ENCODE measurements around the gene TXNIP. TPM values are rescaled to one million over a fixed set of nuclear protein-coding genes. Genes with fewer than 3 reads are reported as not detected.

Gene TXNIP
- total and polyA plus RNA-seq, 2 donors from 2014 or later, result 356 to 1,197 TPM

DNA sequence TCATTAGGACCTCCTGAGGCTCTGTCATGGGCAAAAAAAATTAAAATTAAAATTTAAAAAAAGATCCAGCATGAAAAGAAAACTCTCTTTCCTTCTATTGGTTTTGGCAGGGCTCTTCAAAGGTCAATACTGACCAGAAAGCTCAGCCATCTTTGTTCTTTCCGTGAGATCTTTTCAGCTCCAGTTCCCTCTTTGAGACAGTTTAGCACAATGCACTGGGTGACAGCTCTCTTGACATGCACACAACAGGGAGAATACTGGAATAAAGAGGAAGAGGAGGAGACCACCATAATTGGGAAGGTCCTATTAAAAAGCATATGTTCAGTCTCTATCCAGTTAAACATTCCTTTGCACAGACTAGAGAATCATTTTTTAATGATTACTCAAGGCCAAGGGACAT, 44.9 kb downstream of the TXNIP start:
- Histone ChIP-seq H3K4me3 (ENCODE audit: low read length in 3 of 3) (no peak overlapping the region), H3K4me1 (ENCODE audit: control insufficient read depth in 2 of 3, insufficient read depth in 2 of 3, low read depth in 1 of 3, low read length in 3 of 3) (peaks cover 0 to 5% (median 0%) of the 10 kb centered on the region in 3 donors), H3K9ac (ENCODE audit: low read length in 3 of 3) (no peak overlapping the region), H3K9me3 (ENCODE audit: control insufficient read depth in 2 of 3, insufficient read depth in 1 of 3, low read length in 3 of 3) (no peaks in the 10 kb centered on the region), H3K27ac (ENCODE audit: low read depth in 2 of 2, low read length in 2 of 2) (no peak overlapping the region), H3K27me3 (ENCODE audit: control insufficient read depth, insufficient read depth, low read length) (no peaks in the 10 kb centered on the region), H3K36me3 (ENCODE audit: control insufficient read depth in 2 of 3, insufficient read depth in 3 of 3, low read length in 3 of 3) (no peaks in the 10 kb centered on the region)
- no peak for DNase-seq
- intact Hi-C loops (cut with DNase I), result no loop called here
- TF ChIP-seq, protein P1, sequence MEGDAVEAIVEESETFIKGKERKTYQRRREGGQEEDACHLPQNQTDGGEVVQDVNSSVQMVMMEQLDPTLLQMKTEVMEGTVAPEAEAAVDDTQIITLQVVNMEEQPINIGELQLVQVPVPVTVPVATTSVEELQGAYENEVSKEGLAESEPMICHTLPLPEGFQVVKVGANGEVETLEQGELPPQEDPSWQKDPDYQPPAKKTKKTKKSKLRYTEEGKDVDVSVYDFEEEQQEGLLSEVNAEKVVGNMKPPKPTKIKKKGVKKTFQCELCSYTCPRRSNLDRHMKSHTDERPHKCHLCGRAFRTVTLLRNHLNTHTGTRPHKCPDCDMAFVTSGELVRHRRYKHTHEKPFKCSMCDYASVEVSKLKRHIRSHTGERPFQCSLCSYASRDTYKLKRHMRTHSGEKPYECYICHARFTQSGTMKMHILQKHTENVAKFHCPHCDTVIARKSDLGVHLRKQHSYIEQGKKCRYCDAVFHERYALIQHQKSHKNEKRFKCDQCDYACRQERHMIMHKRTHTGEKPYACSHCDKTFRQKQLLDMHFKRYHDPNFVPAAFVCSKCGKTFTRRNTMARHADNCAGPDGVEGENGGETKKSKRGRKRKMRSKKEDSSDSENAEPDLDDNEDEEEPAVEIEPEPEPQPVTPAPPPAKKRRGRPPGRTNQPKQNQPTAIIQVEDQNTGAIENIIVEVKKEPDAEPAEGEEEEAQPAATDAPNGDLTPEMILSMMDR (IDR thresholded peaks at IDR 0.05; ENCODE audit: borderline replicate concordance, extremely low read depth, insufficient read depth), result no peak
- no peak for FAIRE-seq

DNA sequence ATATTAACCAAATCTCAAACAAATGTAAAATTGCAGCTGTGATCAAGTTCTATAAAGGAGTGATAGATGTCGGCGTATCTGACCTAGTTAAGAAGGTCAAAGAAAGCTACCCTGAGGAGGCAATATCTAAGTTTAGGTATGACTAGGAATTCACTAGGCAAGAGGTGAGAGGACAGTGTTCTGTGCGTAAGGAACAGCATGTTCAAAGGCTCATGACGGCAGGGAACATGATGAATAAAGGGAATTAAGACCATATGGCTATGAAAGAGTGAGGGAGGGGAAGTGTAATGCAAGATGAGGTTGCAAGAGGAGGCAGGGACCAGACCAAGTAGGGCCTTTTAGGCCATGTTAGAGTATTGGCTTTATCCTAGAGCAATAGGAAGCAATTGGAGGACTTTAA, 47.2 kb downstream of the TXNIP start:
- Histone ChIP-seq H3K27me3 (ENCODE audit: control insufficient read depth, insufficient read depth, low read length) (no peaks in the 10 kb centered on the region), H3K4me1 (ENCODE audit: control insufficient read depth in 2 of 3, insufficient read depth in 2 of 3, low read depth in 1 of 3, low read length in 3 of 3) (no peaks in the 10 kb centered on the region), H3K9me3 (ENCODE audit: control insufficient read depth in 2 of 3, insufficient read depth in 1 of 3, low read length in 3 of 3) (no peaks in the 10 kb centered on the region), H3K36me3 (ENCODE audit: control insufficient read depth in 2 of 3, insufficient read depth in 3 of 3, low read length in 3 of 3) (no peaks in the 10 kb centered on the region), H3K4me3 (ENCODE audit: low read length in 3 of 3) (no peak overlapping the region), H3K27ac (ENCODE audit: low read depth in 2 of 2, low read length in 2 of 2) (no peak overlapping the region), H3K9ac (ENCODE audit: low read length in 3 of 3) (no peak overlapping the region)
- DNase-seq (no peak), FAIRE-seq (no peak)
- intact Hi-C loops (cut with DNase I), result no loop called here
- TF ChIP-seq, protein P1 (IDR thresholded peaks at IDR 0.05; ENCODE audit: borderline replicate concordance, extremely low read depth, insufficient read depth), result no peak

DNA sequence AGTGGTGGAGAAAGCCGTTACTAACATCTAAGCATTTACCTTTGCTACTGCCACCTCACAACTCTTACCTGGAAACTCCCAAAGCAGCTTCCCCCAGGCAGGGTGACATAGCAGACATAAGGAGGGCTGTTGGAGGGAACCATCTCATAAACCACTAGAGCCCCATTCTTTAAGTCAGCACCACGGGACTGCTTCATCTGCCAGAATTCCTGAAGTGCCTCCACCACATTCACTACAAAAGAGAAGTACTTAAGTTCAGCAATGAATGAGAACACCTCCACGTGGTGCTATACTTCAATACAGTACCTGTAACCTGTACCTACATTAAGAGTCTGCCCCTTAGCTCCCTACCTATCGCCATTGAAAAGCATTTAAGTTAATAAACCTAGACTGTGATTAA, 48.8 kb downstream of the TXNIP start:
- H3K4me1 ChIP-seq (ENCODE audit: control insufficient read depth in 2 of 3, insufficient read depth in 2 of 3, low read depth in 1 of 3, low read length in 3 of 3), result no peaks in the 10 kb centered on the region
- H3K9me3 ChIP-seq (ENCODE audit: control insufficient read depth in 2 of 3, insufficient read depth in 1 of 3, low read length in 3 of 3), result no peaks in the 10 kb centered on the region
- DNase-seq, result no peak
- H3K9ac ChIP-seq (ENCODE audit: low read length in 3 of 3), result no peak overlapping the region
- no peak overlapping the region for H3K4me3 ChIP-seq (ENCODE audit: low read length in 3 of 3)
- H3K27me3 ChIP-seq (ENCODE audit: control insufficient read depth, insufficient read depth, low read length), result no peaks in the 10 kb centered on the region
- H3K36me3 ChIP-seq (ENCODE audit: control insufficient read depth in 2 of 3, insufficient read depth in 3 of 3, low read length in 3 of 3), result no peaks in the 10 kb centered on the region
- intact Hi-C loops (cut with DNase I), result no loop called here
- FAIRE-seq, result no peak
- TF ChIP-seq, protein P1 (IDR thresholded peaks at IDR 0.05; ENCODE audit: borderline replicate concordance, extremely low read depth, insufficient read depth), result no peak
- no peak overlapping the region for H3K27ac ChIP-seq (ENCODE audit: low read depth in 2 of 2, low read length in 2 of 2)

DNA sequence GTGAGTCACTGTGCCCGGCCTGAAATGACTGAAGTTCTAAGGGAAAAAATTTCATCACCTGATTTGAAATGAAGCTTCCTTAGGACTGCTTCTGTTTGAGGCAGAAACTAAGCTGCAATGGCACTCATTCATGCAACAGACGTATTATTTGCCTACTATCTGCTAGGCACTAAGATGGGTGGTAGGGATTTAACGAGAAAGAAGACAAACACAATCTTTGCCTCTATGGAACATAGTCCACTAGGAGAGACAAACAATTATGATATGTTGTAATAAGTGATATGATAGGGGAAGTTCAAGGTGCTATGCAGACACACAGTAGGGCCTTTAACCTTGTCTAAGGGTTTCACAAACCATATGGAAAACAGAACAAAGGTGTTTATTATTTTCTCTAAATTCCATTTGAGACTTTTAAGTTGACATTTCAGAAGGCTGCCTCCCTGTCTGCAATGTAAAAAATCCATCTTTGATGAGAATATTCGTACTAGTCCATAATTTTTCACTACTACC, 49.8 kb downstream of the TXNIP start:
- FAIRE-seq, result no peak
- H3K36me3 ChIP-seq (ENCODE audit: control insufficient read depth in 2 of 3, insufficient read depth in 3 of 3, low read length in 3 of 3), result peaks cover 0 to 3% (median 0%) of the 10 kb centered on the region in 3 donors
- H3K9me3 ChIP-seq (ENCODE audit: control insufficient read depth in 2 of 3, insufficient read depth in 1 of 3, low read length in 3 of 3), result no peaks in the 10 kb centered on the region
- no peaks in the 10 kb centered on the region for H3K4me1 ChIP-seq (ENCODE audit: control insufficient read depth in 2 of 3, insufficient read depth in 2 of 3, low read depth in 1 of 3, low read length in 3 of 3)
- no peak overlapping the region for H3K4me3 ChIP-seq (ENCODE audit: low read length in 3 of 3)
- no peak overlapping the region for H3K27ac ChIP-seq (ENCODE audit: low read depth in 2 of 2, low read length in 2 of 2)
- DNase-seq, result no peak
- TF ChIP-seq, protein P1 (IDR thresholded peaks at IDR 0.05; ENCODE audit: borderline replicate concordance, extremely low read depth, insufficient read depth), result no peak
- intact Hi-C loops (cut with DNase I), result no loop called here
- no peak overlapping the region for H3K9ac ChIP-seq (ENCODE audit: low read length in 3 of 3)
- H3K27me3 ChIP-seq (ENCODE audit: control insufficient read depth, insufficient read depth, low read length), result no peaks in the 10 kb centered on the region

Measured in kidney (tissue), 14 donors.